OCI-LY3 (cell line): Measurements from ENCODE around the gene PLXNB3.

Experiments used
- H2AFZ ChIP-seq: fragments of 200-600, 300-600 bp; shearing (Covaris generic); 2 replicates; pipeline ENCODE4 v1.6.0; 2014; ENCODE audit warnings: antibody characterized with exemption, low read depth, low read length
- H3K27ac ChIP-seq: fragments of 200-600, 300-600 bp; sonication (generic); 2 replicates; pipeline ENCODE4 v1.5.1; 2014; ENCODE audit warnings: mild to moderate bottlenecking, low read length, moderate library complexity, mixed read lengths
- H3K27me3 ChIP-seq: fragments of 200-600, 300-600 bp; sonication (generic); 2 replicates; pipeline ENCODE4 v1.6.1; 2014; ENCODE audit warnings: low read depth, low read length, mixed read lengths
- H3K36me3 ChIP-seq: fragments of 200-600, 300-600 bp; sonication (generic); replicated peaks from 2 replicates; pipeline ENCODE3; 2014; ENCODE audit warnings: low read depth, low read length, mixed read lengths
- H3K4me1 ChIP-seq: fragments of 300-600, 200-600 bp; sonication (generic); 2 replicates; pipeline ENCODE4 v1.6.1; 2014; ENCODE audit warnings: low read length, mixed read lengths
- H3K4me2 ChIP-seq: fragments of 200-600, 300-600 bp; sonication (generic); 2 replicates; pipeline ENCODE4 v1.6.1; 2014; ENCODE audit warnings: low read length, mixed read lengths
- H3K4me3 ChIP-seq: fragments of 300-600, 200-600 bp; sonication (generic); 2 replicates; pipeline ENCODE4 v1.5.1; 2014; ENCODE audit warnings: antibody characterized with exemption, mild to moderate bottlenecking, low read length, moderate library complexity
- H3K79me2 ChIP-seq: fragments of 300-600, 200-600 bp; shearing (Covaris generic); 2 replicates; pipeline ENCODE4 v1.6.1; 2014; ENCODE audit warnings: mild to moderate bottlenecking, low read length, mixed read lengths
- H3K9ac ChIP-seq: fragments of 300-600, 200-600 bp; shearing (Covaris generic); 2 replicates; pipeline ENCODE4 v1.6.0; 2014; ENCODE audit warnings: mild to moderate bottlenecking, low read length, moderate library complexity
- H3K9me3 ChIP-seq: fragments of 200-600, 300-600 bp; shearing (Covaris generic); 2 replicates; pipeline ENCODE4 v1.6.1; 2014; ENCODE audit warnings: low read length, mixed read lengths; ENCODE audit not compliant: insufficient read depth
- H4K20me1 ChIP-seq: fragments of 200-600, 300-600 bp; sonication (generic); 2 replicates; pipeline ENCODE4 v1.6.1; 2016; ENCODE audit warnings: low read length, mixed read lengths; ENCODE audit not compliant: insufficient read depth
- EZH2phosphoT487 ChIP-seq: fragments of 200-600 bp; shearing (Covaris generic); IDR thresholded peaks from 2 replicates; pipeline ENCODE4 v1.6.1; 2018; ENCODE audit warnings: antibody characterized with exemption, mixed run types, low read depth
- TF ChIP-seq, protein P1 (sequence below): fragments of 200-600, 300-600 bp; sonication (generic); IDR thresholded peaks from 2 replicates; pipeline ENCODE4 v1.5.1; 2014; ENCODE audit warnings: antibody characterized with exemption, low read length, low read depth

The PLXNB3 gene

DNA sequence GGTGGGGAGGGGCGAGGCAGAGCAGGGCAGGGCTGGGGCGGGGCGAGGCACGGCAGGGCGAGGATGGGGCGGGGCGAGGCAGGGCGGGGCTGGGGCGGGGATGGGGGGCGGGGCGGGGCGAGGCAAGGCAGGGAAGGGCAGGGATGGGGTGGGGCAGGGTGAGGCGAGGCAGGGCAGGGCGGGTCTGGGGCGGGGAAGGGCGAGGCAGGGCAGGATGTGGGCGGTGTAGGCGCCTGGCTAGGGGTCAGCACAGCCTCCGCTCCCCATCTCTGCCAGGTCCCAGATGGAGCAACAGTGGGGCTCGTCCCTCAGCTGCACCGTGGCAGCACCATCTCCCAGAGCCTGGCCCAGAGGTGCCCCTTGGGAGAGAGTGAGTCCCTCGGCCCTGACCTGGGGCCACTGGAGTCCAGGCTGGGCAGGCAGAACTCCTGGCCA is 12.6 kb downstream of the PLXNB3 start:
- Histone ChIP-seq H3K27me3 (no peaks in the 10 kb centered on the region), H3K36me3 (no peaks in the 10 kb centered on the region), H3K9me3 (no peaks in the 10 kb centered on the region), H3K4me3 (no peak overlapping the region), H3K4me1 (no peaks in the 10 kb centered on the region), H3K9ac (no peak overlapping the region), H4K20me1 (no peaks in the 10 kb centered on the region), H3K27ac (no peak overlapping the region), H3K79me2 (no peaks in the 10 kb centered on the region), H3K4me2 (no peak overlapping the region), H2AFZ (no peak overlapping the region)
- TF ChIP-seq, protein P1, sequence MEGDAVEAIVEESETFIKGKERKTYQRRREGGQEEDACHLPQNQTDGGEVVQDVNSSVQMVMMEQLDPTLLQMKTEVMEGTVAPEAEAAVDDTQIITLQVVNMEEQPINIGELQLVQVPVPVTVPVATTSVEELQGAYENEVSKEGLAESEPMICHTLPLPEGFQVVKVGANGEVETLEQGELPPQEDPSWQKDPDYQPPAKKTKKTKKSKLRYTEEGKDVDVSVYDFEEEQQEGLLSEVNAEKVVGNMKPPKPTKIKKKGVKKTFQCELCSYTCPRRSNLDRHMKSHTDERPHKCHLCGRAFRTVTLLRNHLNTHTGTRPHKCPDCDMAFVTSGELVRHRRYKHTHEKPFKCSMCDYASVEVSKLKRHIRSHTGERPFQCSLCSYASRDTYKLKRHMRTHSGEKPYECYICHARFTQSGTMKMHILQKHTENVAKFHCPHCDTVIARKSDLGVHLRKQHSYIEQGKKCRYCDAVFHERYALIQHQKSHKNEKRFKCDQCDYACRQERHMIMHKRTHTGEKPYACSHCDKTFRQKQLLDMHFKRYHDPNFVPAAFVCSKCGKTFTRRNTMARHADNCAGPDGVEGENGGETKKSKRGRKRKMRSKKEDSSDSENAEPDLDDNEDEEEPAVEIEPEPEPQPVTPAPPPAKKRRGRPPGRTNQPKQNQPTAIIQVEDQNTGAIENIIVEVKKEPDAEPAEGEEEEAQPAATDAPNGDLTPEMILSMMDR = no peak
- TF ChIP-seq EZH2phosphoT487 = no peak

DNA sequence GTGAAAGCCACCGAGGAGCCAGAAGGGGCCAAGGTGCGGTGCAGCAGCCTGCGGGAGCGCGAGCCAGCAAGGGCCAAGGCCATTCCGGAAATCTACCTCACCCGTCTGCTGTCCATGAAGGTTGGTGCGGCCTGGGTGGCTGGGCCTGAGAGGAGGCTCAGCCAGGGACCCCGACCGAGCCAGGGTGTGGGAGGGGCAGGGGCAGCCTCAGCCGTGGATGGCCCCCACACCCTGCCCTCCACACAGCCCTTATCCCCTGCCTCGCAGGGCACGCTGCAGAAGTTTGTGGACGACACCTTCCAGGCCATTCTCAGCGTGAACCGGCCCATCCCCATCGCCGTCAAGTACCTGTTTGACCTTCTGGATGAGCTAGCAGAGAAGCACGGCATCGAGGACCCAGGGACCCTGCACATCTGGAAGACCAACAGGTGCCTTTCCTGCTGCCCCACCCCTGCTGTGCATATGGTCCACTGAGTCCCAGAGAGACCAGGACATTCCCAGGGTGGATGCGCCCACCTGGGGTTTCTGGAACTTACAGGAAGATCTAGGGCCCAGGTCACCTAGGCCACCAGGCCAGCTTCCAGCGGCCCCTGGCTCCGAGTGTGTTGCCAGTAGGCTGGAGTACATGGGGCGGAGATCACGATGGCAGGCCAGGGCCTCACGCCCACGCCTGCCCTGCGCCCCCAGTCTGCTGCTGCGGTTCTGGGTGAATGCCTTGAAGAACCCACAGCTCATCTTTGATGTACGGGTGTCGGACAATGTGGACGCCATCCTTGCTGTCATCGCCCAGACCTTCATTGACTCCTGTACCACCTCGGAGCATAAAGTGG is 13.4 kb downstream of the PLXNB3 start:
- Histone ChIP-seq H3K4me3 (no peak overlapping the region), H3K4me1 (no peaks in the 10 kb centered on the region), H3K9me3 (no peaks in the 10 kb centered on the region), H3K27me3 (no peaks in the 10 kb centered on the region), H3K9ac (no peak overlapping the region), H3K36me3 (no peaks in the 10 kb centered on the region), H2AFZ (no peak overlapping the region), H3K79me2 (no peaks in the 10 kb centered on the region), H4K20me1 (no peaks in the 10 kb centered on the region), H3K27ac (no peak overlapping the region), H3K4me2 (no peak overlapping the region)
- TF ChIP-seq, protein P1 = no peak
- TF ChIP-seq EZH2phosphoT487 = no peak

DNA sequence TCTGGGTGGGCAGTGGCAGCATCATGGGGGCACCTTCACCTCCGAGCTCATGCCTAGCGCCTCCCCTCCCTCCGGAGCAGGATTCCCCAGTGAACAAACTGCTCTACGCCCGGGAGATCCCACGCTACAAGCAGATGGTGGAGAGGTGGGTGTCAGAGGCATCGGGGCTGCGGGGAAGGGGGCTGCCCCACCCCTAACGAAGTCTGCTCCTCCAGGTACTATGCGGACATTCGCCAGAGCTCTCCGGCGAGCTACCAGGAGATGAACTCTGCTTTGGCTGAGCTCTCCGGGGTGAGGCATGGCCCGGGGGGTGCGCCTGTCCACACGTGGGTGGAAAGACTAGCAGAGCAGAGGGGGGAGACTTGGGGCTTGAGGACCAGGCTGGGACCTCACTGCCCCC is 14.1 kb downstream of the PLXNB3 start:
- no peaks in the 10 kb centered on the region for H3K79me2 ChIP-seq
- no peak for TF ChIP-seq EZH2phosphoT487
- TF ChIP-seq, protein P1 = no peak
- no peaks in the 10 kb centered on the region for H4K20me1 ChIP-seq
- no peak overlapping the region for H2AFZ ChIP-seq
- H3K27me3 ChIP-seq = no peaks in the 10 kb centered on the region
- no peaks in the 10 kb centered on the region for H3K4me1 ChIP-seq
- no peaks in the 10 kb centered on the region for H3K36me3 ChIP-seq
- no peak overlapping the region for H3K27ac ChIP-seq
- H3K4me2 ChIP-seq = no peak overlapping the region
- H3K4me3 ChIP-seq = no peak overlapping the region
- no peak overlapping the region for H3K9ac ChIP-seq
- no peaks in the 10 kb centered on the region for H3K9me3 ChIP-seq

DNA sequence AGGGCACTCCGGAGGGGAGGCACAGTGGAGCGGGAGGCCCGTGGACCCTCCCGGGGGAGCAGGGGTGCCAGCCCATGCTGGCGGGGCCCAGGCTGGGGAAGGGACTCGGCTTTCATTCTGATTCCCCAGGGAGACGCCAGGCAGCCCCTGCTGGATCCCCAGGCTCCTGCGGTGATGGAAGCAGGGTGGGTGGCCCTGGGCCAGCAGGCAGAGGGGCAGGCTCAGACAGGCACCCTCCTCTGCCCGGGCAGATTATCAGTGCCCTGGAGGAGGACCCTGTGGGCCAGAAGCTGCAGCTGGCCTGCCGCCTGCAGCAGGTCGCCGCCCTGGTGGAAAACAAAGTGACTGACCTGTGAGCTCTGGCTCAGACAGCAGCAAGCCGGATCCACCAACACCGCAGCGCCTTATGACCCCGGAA is 14.6 kb downstream of the PLXNB3 start:
- Histone ChIP-seq H3K36me3 (no peaks in the 10 kb centered on the region), H3K9me3 (no peaks in the 10 kb centered on the region), H2AFZ (no peak overlapping the region), H3K79me2 (no peaks in the 10 kb centered on the region), H3K4me2 (no peak overlapping the region), H4K20me1 (no peaks in the 10 kb centered on the region), H3K27me3 (no peaks in the 10 kb centered on the region), H3K27ac (no peak overlapping the region), H3K4me3 (no peak overlapping the region), H3K9ac (no peak overlapping the region), H3K4me1 (no peaks in the 10 kb centered on the region)
- TF ChIP-seq EZH2phosphoT487 = no peak
- TF ChIP-seq, protein P1 = no peak; the same call in 1 of the 2 replicates
